IPS DF 4.7 (cell line): Measurements from ENCODE around the gene MAML1.

Source experiments
- DNase-seq: peaks from one replicate; pipeline ENCODE4 v3.0.0-alpha.2; 2013; ENCODE audit warnings: low spot score; ENCODE audit errors: extremely low read depth

MAML1 gene

GRCh38 chr5:179793468-179794139, 61.0 kb downstream of the MAML1 start, which contains the start of gene LTC4S:
Gene LTC4S, plus strand, starts transcription at chr5:179793986. Its CDS starts 95 bp downstream, at chr5:179794081.
- DNase-seq, result no peak

- no peak for DNase-seq
Observed at GRCh38 chr5:179794171-179794570, 61.5 kb downstream of the MAML1 start.

GRCh38 chr5:179794575-179794974, 62.0 kb downstream of the MAML1 start:
- no peak for DNase-seq

- no peak for DNase-seq
Observed at GRCh38 chr5:179795049-179795862, 62.6 kb downstream of the MAML1 start.

- no peak for DNase-seq
Observed at GRCh38 chr5:179795863-179796833, 63.5 kb downstream of the MAML1 start.

- DNase-seq, result no peak
Observed at GRCh38 chr5:179796877-179797608, 64.4 kb downstream of the MAML1 start.

- DNase-seq, result no peak
Observed at GRCh38 chr5:179797741-179798140, 65.1 kb downstream of the MAML1 start.

- DNase-seq, result no peak
Observed at GRCh38 chr5:179798144-179798770, 65.6 kb downstream of the MAML1 start.

- no peak for DNase-seq
Observed at GRCh38 chr5:179798771-179799643, 66.4 kb downstream of the MAML1 start.

GRCh38 chr5:179799644-179799973, 67.0 kb downstream of the MAML1 start:
- no peak for DNase-seq

- DNase-seq, result no peak
Observed at GRCh38 chr5:179800071-179800695, 67.6 kb downstream of the MAML1 start.

- DNase-seq, result no peak
Observed at GRCh38 chr5:179800696-179801201, 68.1 kb downstream of the MAML1 start.

- DNase-seq, result no peak
Observed at GRCh38 chr5:179801304-179802206, 68.9 kb downstream of the MAML1 start.

GRCh38 chr5:179802207-179802883, 69.7 kb downstream of the MAML1 start:
- DNase-seq, result no peak

- DNase-seq, result no peak
Observed at GRCh38 chr5:179802950-179803562, 70.4 kb downstream of the MAML1 start.

- DNase-seq, result no peak
Observed at GRCh38 chr5:179803651-179804554, 71.3 kb downstream of the MAML1 start.
